Islet of Langerhans (tissue), 1 donor: Measurements from ENCODE around the gene CTRB1.

Source experiments
- FAIRE-seq: peaks from one replicate; lab custom pipeline; 2011; peaks lifted over from hg19 to GRCh38; lab: Jason Lieb, UNC

Gene CTRB1

GRCh38 chr16:75218256-75219076, at the start of gene CTRB1:
Gene CTRB1 (plus strand): TSS chr16:75218988. CDS start chr16:75219008, 20 bp downstream.
- no peak for FAIRE-seq

- FAIRE-seq = no peak
Measured at GRCh38 chr16:75169899-75170405, 48.8 kb upstream of the CTRB1 start.

- no peak for FAIRE-seq
Measured at GRCh38 chr16:75172578-75172977, 46.2 kb upstream of the CTRB1 start.

GRCh38 chr16:75175074-75175473, 43.7 kb upstream of the CTRB1 start:
- FAIRE-seq = no peak

- FAIRE-seq = no peak
Measured at GRCh38 chr16:75176926-75177325, 41.9 kb upstream of the CTRB1 start.

- no peak for FAIRE-seq
Measured at GRCh38 chr16:75179208-75179607, 39.6 kb upstream of the CTRB1 start.

- no peak for FAIRE-seq
Measured at GRCh38 chr16:75181630-75182029, 37.2 kb upstream of the CTRB1 start.

- no peak for FAIRE-seq
Measured at GRCh38 chr16:75188832-75189477, 29.8 kb upstream of the CTRB1 start.

- FAIRE-seq = no peak
Measured at GRCh38 chr16:75189638-75190245, 29.0 kb upstream of the CTRB1 start.

GRCh38 chr16:75192606-75193264, 26.1 kb upstream of the CTRB1 start:
- no peak for FAIRE-seq

GRCh38 chr16:75193265-75193650, 25.5 kb upstream of the CTRB1 start:
- no peak for FAIRE-seq

- FAIRE-seq = no peak
Measured at GRCh38 chr16:75193730-75194444, 24.9 kb upstream of the CTRB1 start.

GRCh38 chr16:75195811-75196790, 22.7 kb upstream of the CTRB1 start:
- FAIRE-seq = no peak

GRCh38 chr16:75196836-75197235, 22.0 kb upstream of the CTRB1 start:
- no peak for FAIRE-seq

GRCh38 chr16:75197522-75198134, 21.2 kb upstream of the CTRB1 start:
- FAIRE-seq = no peak

GRCh38 chr16:75198135-75198600, 20.6 kb upstream of the CTRB1 start:
- FAIRE-seq = no peak

GRCh38 chr16:75202069-75202590, 16.7 kb upstream of the CTRB1 start:
- FAIRE-seq = no peak

GRCh38 chr16:75203096-75203495, 15.7 kb upstream of the CTRB1 start:
- FAIRE-seq = no peak

- no peak for FAIRE-seq
Measured at GRCh38 chr16:75203667-75204409, 14.9 kb upstream of the CTRB1 start.
